ENCODE measurements around the gene TBX5.

TBX5 gene

DNA sequence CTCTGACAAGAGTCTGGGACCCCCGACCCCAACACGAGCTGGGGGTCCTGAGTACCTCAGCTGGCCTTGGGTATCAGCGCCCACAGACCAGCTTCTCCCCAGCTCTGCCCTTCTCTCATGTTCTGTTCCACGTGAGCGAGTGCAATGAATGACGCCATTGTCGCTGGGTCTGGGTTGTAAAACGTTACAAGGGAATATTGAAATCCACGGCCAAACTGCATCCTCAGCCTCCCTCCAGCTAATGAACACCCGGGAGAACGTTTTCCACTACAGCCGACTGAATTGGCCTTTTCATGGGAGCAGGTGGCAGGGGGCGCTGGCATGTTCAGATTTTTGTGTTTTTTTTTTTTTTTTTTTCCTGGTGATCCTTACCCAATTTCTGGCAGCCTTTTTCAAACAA lies 34.7 kb downstream of the TBX5 start:
- Histone ChIP-seq H3K4ac (ENCODE audit: low read depth in 1 of 2, low read length in 2 of 2) (no peak overlapping the region), H3K4me3 (ENCODE audit: insufficient read depth in 1 of 2, low read depth in 1 of 2, low read length in 2 of 2) (no peak overlapping the region), H3K4me1 (ENCODE audit: control insufficient read depth, insufficient read depth, low read depth, low read length) (no peaks in the 10 kb centered on the region), H4K8ac (ENCODE audit: low read length) (no peak overlapping the region), H3K9me3 (ENCODE audit: control insufficient read depth, low read length) (no peaks in the 10 kb centered on the region), H2AFZ (ENCODE audit: low read depth, low read length) (no peak overlapping the region), H3K27ac (ENCODE audit: low read length, poor library complexity, severe bottlenecking) (no peak overlapping the region), H2BK120ac (ENCODE audit: low read depth, low read length) (no peak overlapping the region), H3K23ac (ENCODE audit: low read length in 2 of 2) (no peak overlapping the region), H2AK5ac (ENCODE audit: low read length, severe bottlenecking) (no peak overlapping the region), H3K79me1 (replicated peaks; ENCODE audit: low read length, poor library complexity, severe bottlenecking) (no peaks in the 10 kb centered on the region), H3K36me3 (ENCODE audit: control insufficient read depth in 1 of 2, insufficient read depth in 2 of 2, low read depth in 1 of 2, low read length in 2 of 2) (peaks cover 0 to 12% of the 10 kb centered on the region in 2 experiments), H2BK15ac (ENCODE audit: low read depth, poor library complexity, severe bottlenecking) (no peak overlapping the region), H2BK12ac (ENCODE audit: low read length in 2 of 2) (no peak overlapping the region), H3K18ac (ENCODE audit: low read depth in 1 of 2, low read length in 2 of 2) (no peak overlapping the region), H3K9ac (ENCODE audit: low read length) (no peak overlapping the region), H3K14ac (ENCODE audit: low read length in 2 of 2) (no peak overlapping the region), H3K27me3 (ENCODE audit: control insufficient read depth in 1 of 2, insufficient read depth in 1 of 2, low read length in 2 of 2) (no peaks in the 10 kb centered on the region), H4K91ac (ENCODE audit: low read length) (no peak overlapping the region), H2BK5ac (ENCODE audit: low read depth, low read length, poor library complexity, severe bottlenecking) (no peak overlapping the region), H3K4me2 (ENCODE audit: low read length, poor library complexity, severe bottlenecking) (no peak overlapping the region)
- WGBS: 76% methylated on average over 11 of the region's 13 CpGs
- DNase-seq: no peak

DNA sequence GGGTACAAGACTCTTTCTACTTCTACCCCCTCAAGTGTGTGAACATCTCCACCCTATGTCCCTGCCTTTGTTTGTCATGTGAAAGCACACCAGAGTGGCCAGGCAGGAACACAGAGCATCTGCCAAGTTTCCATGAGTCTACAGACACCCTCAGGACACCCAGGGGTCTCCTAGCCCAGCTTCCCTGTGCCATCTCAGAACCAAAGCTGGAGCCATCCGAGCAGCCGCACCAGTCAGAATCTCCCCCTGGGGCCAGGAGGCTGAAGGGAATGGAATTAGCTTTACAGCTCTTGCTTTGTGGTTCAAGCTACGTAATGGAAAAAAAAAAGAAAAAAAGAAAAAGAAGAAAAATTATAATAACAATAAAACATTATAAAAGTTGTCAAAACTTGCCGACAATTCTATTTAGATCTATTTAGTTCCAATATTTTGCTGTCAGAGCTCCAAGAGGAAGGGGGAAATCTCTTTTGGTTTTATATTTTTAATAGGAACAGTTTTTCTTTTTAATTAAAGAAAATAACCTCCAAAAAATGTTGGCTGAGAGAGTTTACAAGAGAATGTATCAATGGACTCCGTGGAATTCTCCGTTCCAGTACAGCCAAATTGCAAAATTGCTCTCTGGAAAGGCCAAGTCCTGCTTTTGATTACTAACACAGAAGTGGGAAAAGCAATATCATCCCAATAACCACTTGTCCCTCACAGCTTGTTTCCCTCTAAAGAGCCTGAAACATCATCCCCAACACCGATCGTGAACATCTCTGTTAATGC lies 37.1 kb downstream of the TBX5 start:
- 96% methylated on average over 4 of the region's 8 CpGs for WGBS
- Histone ChIP-seq H4K8ac (ENCODE audit: low read length) (no peak overlapping the region), H3K9me3 (ENCODE audit: control insufficient read depth, low read length) (no peaks in the 10 kb centered on the region)

GRCh38 chr12:114361992-114362391 lies 44.0 kb downstream of the TBX5 start:
- no peak overlapping the region for H2BK120ac ChIP-seq (ENCODE audit: low read depth, low read length)
- peaks cover 0 to 56% of the 10 kb centered on the region in 2 experiments for H3K36me3 ChIP-seq (ENCODE audit: control insufficient read depth in 1 of 2, insufficient read depth in 2 of 2, low read depth in 1 of 2, low read length in 2 of 2)
- H2BK15ac ChIP-seq (ENCODE audit: low read depth, poor library complexity, severe bottlenecking): no peak overlapping the region
- DNase-seq: no peak
- no peak overlapping the region for H3K4me2 ChIP-seq (ENCODE audit: low read length, poor library complexity, severe bottlenecking)
- H2AK5ac ChIP-seq (ENCODE audit: low read length, severe bottlenecking): no peak overlapping the region
- H3K14ac ChIP-seq (ENCODE audit: low read length in 2 of 2): no peak overlapping the region
- no peak overlapping the region for H2AFZ ChIP-seq (ENCODE audit: low read depth, low read length)
- no peak overlapping the region for H4K91ac ChIP-seq (ENCODE audit: low read length)
- H3K9me3 ChIP-seq (ENCODE audit: control insufficient read depth, low read length): no peaks in the 10 kb centered on the region
- no peaks in the 10 kb centered on the region for H3K27me3 ChIP-seq (ENCODE audit: control insufficient read depth in 1 of 2, insufficient read depth in 1 of 2, low read length in 2 of 2)
- no peak overlapping the region for H3K27ac ChIP-seq (ENCODE audit: low read length, poor library complexity, severe bottlenecking)
- H4K8ac ChIP-seq (ENCODE audit: low read length): no peak overlapping the region
- H3K18ac ChIP-seq (ENCODE audit: low read depth in 1 of 2, low read length in 2 of 2): no peak overlapping the region
- WGBS: 43% methylated on average over 4 of the region's 4 CpGs
- no peak overlapping the region for H3K9ac ChIP-seq (ENCODE audit: low read length)
- no peak overlapping the region for H3K23ac ChIP-seq (ENCODE audit: low read length in 2 of 2)
- H3K4me3 ChIP-seq (ENCODE audit: insufficient read depth in 1 of 2, low read depth in 1 of 2, low read length in 2 of 2): no peak overlapping the region
- H2BK5ac ChIP-seq (ENCODE audit: low read depth, low read length, poor library complexity, severe bottlenecking): no peak overlapping the region
- no peaks in the 10 kb centered on the region for H3K79me1 ChIP-seq (replicated peaks; ENCODE audit: low read length, poor library complexity, severe bottlenecking)
- H3K4me1 ChIP-seq (ENCODE audit: control insufficient read depth, insufficient read depth, low read depth, low read length): no peaks in the 10 kb centered on the region
- no peak overlapping the region for H2BK12ac ChIP-seq (ENCODE audit: low read length in 2 of 2)
- no peak overlapping the region for H3K4ac ChIP-seq (ENCODE audit: low read depth in 1 of 2, low read length in 2 of 2)

More for the DNA sequence above, 37.1 kb downstream of the TBX5 start:
- H3K79me1 ChIP-seq (replicated peaks; ENCODE audit: low read length, poor library complexity, severe bottlenecking): no peaks in the 10 kb centered on the region
- H3K9ac ChIP-seq (ENCODE audit: low read length): peak overlapping the region; percentile 83
- no peak overlapping the region for H3K23ac ChIP-seq (ENCODE audit: low read length in 2 of 2)
- no peak for DNase-seq
- no peak overlapping the region for H2AK5ac ChIP-seq (ENCODE audit: low read length, severe bottlenecking)
- H3K27me3 ChIP-seq (ENCODE audit: control insufficient read depth in 1 of 2, insufficient read depth in 1 of 2, low read length in 2 of 2): no peaks in the 10 kb centered on the region
- no peak overlapping the region for H2BK5ac ChIP-seq (ENCODE audit: low read depth, low read length, poor library complexity, severe bottlenecking)
- H3K36me3 ChIP-seq (ENCODE audit: control insufficient read depth in 1 of 2, insufficient read depth in 2 of 2, low read depth in 1 of 2, low read length in 2 of 2): peaks cover 0 to 28% of the 10 kb centered on the region in 2 experiments
- H3K14ac ChIP-seq (ENCODE audit: low read length in 2 of 2): no peak overlapping the region
- H3K4me3 ChIP-seq (ENCODE audit: insufficient read depth in 1 of 2, low read depth in 1 of 2, low read length in 2 of 2): peak overlapping the region in 1 of 2 experiments; percentile 51
- H2BK120ac ChIP-seq (ENCODE audit: low read depth, low read length): no peak overlapping the region
- H4K91ac ChIP-seq (ENCODE audit: low read length): no peak overlapping the region
- no peak overlapping the region for H2AFZ ChIP-seq (ENCODE audit: low read depth, low read length)
- H3K4me1 ChIP-seq (ENCODE audit: control insufficient read depth, insufficient read depth, low read depth, low read length): no peaks in the 10 kb centered on the region
- no peak overlapping the region for H3K18ac ChIP-seq (ENCODE audit: low read depth in 1 of 2, low read length in 2 of 2)
- no peak overlapping the region for H2BK12ac ChIP-seq (ENCODE audit: low read length in 2 of 2)
- no peak overlapping the region for H3K4ac ChIP-seq (ENCODE audit: low read depth in 1 of 2, low read length in 2 of 2)
- H3K4me2 ChIP-seq (ENCODE audit: low read length, poor library complexity, severe bottlenecking): no peak overlapping the region
- no peak overlapping the region for H2BK15ac ChIP-seq (ENCODE audit: low read depth, poor library complexity, severe bottlenecking)
- no peak overlapping the region for H3K27ac ChIP-seq (ENCODE audit: low read length, poor library complexity, severe bottlenecking)

DNA sequence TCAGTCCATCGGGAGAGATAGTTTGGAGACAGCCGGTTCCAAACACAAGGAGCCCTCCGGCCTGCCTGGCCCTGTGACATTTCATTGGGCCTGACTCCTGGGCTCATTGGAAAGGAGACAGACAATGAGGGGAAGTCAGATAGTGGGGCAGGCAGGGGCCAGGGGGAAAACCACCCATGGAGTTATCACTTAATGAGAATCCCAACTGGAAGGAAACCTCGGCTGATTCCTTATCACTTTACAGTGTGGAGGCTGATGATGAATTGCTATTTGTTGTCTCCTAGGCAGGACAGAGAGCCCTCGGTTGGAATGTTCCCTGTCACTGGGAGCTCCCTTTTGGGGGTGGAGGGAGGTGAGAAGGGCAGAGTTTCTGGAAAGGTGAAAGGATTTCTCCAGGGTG lies 44.4 kb downstream of the TBX5 start:
- Histone ChIP-seq H2BK12ac (ENCODE audit: low read length in 2 of 2) (no peak overlapping the region), H2AFZ (ENCODE audit: low read depth, low read length) (no peak overlapping the region), H3K4me2 (ENCODE audit: low read length, poor library complexity, severe bottlenecking) (no peak overlapping the region), H3K79me1 (replicated peaks; ENCODE audit: low read length, poor library complexity, severe bottlenecking) (no peaks in the 10 kb centered on the region), H3K27ac (ENCODE audit: low read length, poor library complexity, severe bottlenecking) (no peak overlapping the region), H3K4ac (ENCODE audit: low read depth in 1 of 2, low read length in 2 of 2) (no peak overlapping the region), H4K8ac (ENCODE audit: low read length) (no peak overlapping the region), H4K91ac (ENCODE audit: low read length) (no peak overlapping the region), H3K36me3 (ENCODE audit: control insufficient read depth in 1 of 2, insufficient read depth in 2 of 2, low read depth in 1 of 2, low read length in 2 of 2) (peaks cover 0 to 52% of the 10 kb centered on the region in 2 experiments), H2BK15ac (ENCODE audit: low read depth, poor library complexity, severe bottlenecking) (no peak overlapping the region), H3K27me3 (ENCODE audit: control insufficient read depth in 1 of 2, insufficient read depth in 1 of 2, low read length in 2 of 2) (no peaks in the 10 kb centered on the region), H3K4me1 (ENCODE audit: control insufficient read depth, insufficient read depth, low read depth, low read length) (no peaks in the 10 kb centered on the region), H3K4me3 (ENCODE audit: insufficient read depth in 1 of 2, low read depth in 1 of 2, low read length in 2 of 2) (no peak overlapping the region), H3K23ac (ENCODE audit: low read length in 2 of 2) (no peak overlapping the region), H2BK5ac (ENCODE audit: low read depth, low read length, poor library complexity, severe bottlenecking) (no peak overlapping the region), H3K9ac (ENCODE audit: low read length) (no peak overlapping the region), H3K9me3 (ENCODE audit: control insufficient read depth, low read length) (no peaks in the 10 kb centered on the region), H2BK120ac (ENCODE audit: low read depth, low read length) (no peak overlapping the region), H3K18ac (ENCODE audit: low read depth in 1 of 2, low read length in 2 of 2) (no peak overlapping the region), H3K14ac (ENCODE audit: low read length in 2 of 2) (no peak overlapping the region), H2AK5ac (ENCODE audit: low read length, severe bottlenecking) (no peak overlapping the region)
- no peak for DNase-seq
- WGBS: 14% methylated on average over 5 of the region's 5 CpGs
